Measurements from ENCODE around the gene SPDL1.

SPDL1 gene

GRCh38 chr5:169650701-169651331, 67.2 kb downstream of the SPDL1 start:
- H3K4me1 Mint-ChIP-seq, result peaks cover 72 to 93% of the 10 kb centered on the region in 2 donors
- peaks cover 51 to 72% of the 10 kb centered on the region in 2 donors for H3K36me3 Mint-ChIP-seq
- H3K9me3 Mint-ChIP-seq, result peaks cover 3 to 4% of the 10 kb centered on the region in 2 donors
- no peak for DNase-seq
- peak overlapping the region; percentile 94 for H3K27ac Mint-ChIP-seq
- no peaks in the 10 kb centered on the region for H3K27me3 Mint-ChIP-seq
- peak overlapping the region; percentile 67 to 71 for H3K4me3 Mint-ChIP-seq
- ATAC-seq (replicated peaks), result peak; percentile 72 to 80

GRCh38 chr5:169651526-169651925, 68.0 kb downstream of the SPDL1 start:
- H3K9me3 Mint-ChIP-seq, result peaks cover 3 to 4% of the 10 kb centered on the region in 2 donors
- DNase-seq (no peak), ATAC-seq (replicated peaks) (no peak)
- H3K27me3 Mint-ChIP-seq, result no peaks in the 10 kb centered on the region
- peaks cover 51 to 72% of the 10 kb centered on the region in 2 donors for H3K36me3 Mint-ChIP-seq
- peaks cover 69 to 93% of the 10 kb centered on the region in 2 donors for H3K4me1 Mint-ChIP-seq
- H3K27ac Mint-ChIP-seq, result peak overlapping the region; percentile 94
- peak overlapping the region; percentile 29 to 71 for H3K4me3 Mint-ChIP-seq

GRCh38 chr5:169652057-169652456, 68.5 kb downstream of the SPDL1 start:
- Mint-ChIP-seq H3K36me3 (peaks cover 53 to 74% of the 10 kb centered on the region in 2 donors), H3K27ac (peak overlapping the region; percentile 20), H3K4me3 (no peak overlapping the region), H3K27me3 (no peaks in the 10 kb centered on the region), H3K4me1 (peaks cover 68 to 93% of the 10 kb centered on the region in 2 donors), H3K9me3 (peaks cover 2 to 3% of the 10 kb centered on the region in 2 donors)
- ATAC-seq (replicated peaks) (no peak), DNase-seq (no peak)

- Mint-ChIP-seq H3K27me3 (no peaks in the 10 kb centered on the region), H3K9me3 (no peaks in the 10 kb centered on the region), H3K27ac (peak overlapping the region; percentile 25), H3K4me1 (peaks cover 59 to 84% of the 10 kb centered on the region in 2 donors), H3K4me3 (no peak overlapping the region), H3K36me3 (peaks cover 50 to 70% of the 10 kb centered on the region in 2 donors)
- no peak for ATAC-seq (replicated peaks)
- no peak for DNase-seq
Observed at GRCh38 chr5:169653091-169653490, 69.5 kb downstream of the SPDL1 start.

Data from stimulated activated naive B cell treated with anti-CD40 and anti-IgM and Interleukin-4, amounts not matched to agents 10 μg/mL and 1 μg/mL and 100 μg/mL, for 72 hours (primary cell).